GM12872 (cell line): ENCODE measurements around the gene C15orf62.

Source experiments
- CTCF ChIP-seq: IDR thresholded peaks from 3 replicates; pipeline ENCODE4 v1.5.1; 2011; ENCODE audit warnings: low read depth, mild to moderate bottlenecking, low read length, moderate library complexity; ENCODE audit not compliant: insufficient read depth

Gene C15orf62

GRCh38 chr15:40796041-40796440 lies 26.3 kb downstream of the C15orf62 start:
- no peak for TF ChIP-seq CTCF

GRCh38 chr15:40796512-40796911 lies 26.7 kb downstream of the C15orf62 start:
- no peak for TF ChIP-seq CTCF

GRCh38 chr15:40799523-40799922 lies 29.7 kb downstream of the C15orf62 start:
- TF ChIP-seq CTCF: no peak

- TF ChIP-seq CTCF: no peak
Measured at GRCh38 chr15:40803076-40803475, 33.3 kb downstream of the C15orf62 start.

- no peak for TF ChIP-seq CTCF
Measured at GRCh38 chr15:40803688-40804087, 33.9 kb downstream of the C15orf62 start.

GRCh38 chr15:40806672-40807027 lies 36.9 kb downstream of the C15orf62 start:
- TF ChIP-seq CTCF: no peak

- TF ChIP-seq CTCF: peak; percentile 39; the same call in 1 of the 3 replicates
Measured at GRCh38 chr15:40807028-40807887, 37.5 kb downstream of the C15orf62 start, which contains the start of the genes DNAJC17 and ZFYVE19. Gene DNAJC17, minus strand, starts transcription at chr15:40807473. Its CDS starts 27 bp downstream, at chr15:40807446. Gene ZFYVE19, plus strand, starts transcription at chr15:40807089. Its CDS starts 501 bp downstream, at chr15:40807590.
